ENCODE data around the gene TTPAL.

The TTPAL gene

GRCh38 chr20:44429017-44429339 lies 46.7 kb upstream of the TTPAL start:
- no peaks in the 10 kb centered on the region for H3K36me3 ChIP-seq

GRCh38 chr20:44429419-44430269 lies 46.0 kb upstream of the TTPAL start:
- H3K36me3 ChIP-seq = no peaks in the 10 kb centered on the region
- no peak for DNase-seq
- H3K4me1 ChIP-seq = no peaks in the 10 kb centered on the region
- no peak overlapping the region for H3K4me3 ChIP-seq (ENCODE audit: low read depth, low read length)
- H3K27me3 ChIP-seq = no peaks in the 10 kb centered on the region
- no peaks in the 10 kb centered on the region for H3K9me3 ChIP-seq
- no peak for TF ChIP-seq CTCF (IDR thresholded peaks at IDR 0.05; ENCODE audit: low read depth, low read length)

More at GRCh38 chr20:44429017-44429339, 46.7 kb upstream of the TTPAL start:
- Histone ChIP-seq H3K4me1 (no peaks in the 10 kb centered on the region), H3K9me3 (no peaks in the 10 kb centered on the region), H3K4me3 (ENCODE audit: low read depth, low read length) (no peak overlapping the region), H3K27me3 (peaks cover 6% of the 10 kb centered on the region)
- DNase-seq = no peak
- TF ChIP-seq CTCF (IDR thresholded peaks at IDR 0.05; ENCODE audit: low read depth, low read length) = no peak

GRCh38 chr20:44430270-44431065 lies 45.2 kb upstream of the TTPAL start:
- no peaks in the 10 kb centered on the region for H3K36me3 ChIP-seq
- no peaks in the 10 kb centered on the region for H3K4me1 ChIP-seq
- H3K9me3 ChIP-seq = no peaks in the 10 kb centered on the region
- no peak for TF ChIP-seq CTCF (IDR thresholded peaks at IDR 0.05; ENCODE audit: low read depth, low read length)
- no peak for DNase-seq
- no peaks in the 10 kb centered on the region for H3K27me3 ChIP-seq
- no peak overlapping the region for H3K4me3 ChIP-seq (ENCODE audit: low read depth, low read length)

GRCh38 chr20:44431118-44431501 lies 44.6 kb upstream of the TTPAL start:
- H3K4me1 ChIP-seq = no peaks in the 10 kb centered on the region
- no peak overlapping the region for H3K4me3 ChIP-seq (ENCODE audit: low read depth, low read length)
- no peaks in the 10 kb centered on the region for H3K27me3 ChIP-seq
- DNase-seq = no peak
- H3K9me3 ChIP-seq = no peaks in the 10 kb centered on the region
- H3K36me3 ChIP-seq = no peaks in the 10 kb centered on the region
- no peak for TF ChIP-seq CTCF (IDR thresholded peaks at IDR 0.05; ENCODE audit: low read depth, low read length)

GRCh38 chr20:44431502-44432234 lies 44.0 kb upstream of the TTPAL start:
- Histone ChIP-seq H3K9me3 (no peaks in the 10 kb centered on the region), H3K36me3 (no peaks in the 10 kb centered on the region), H3K4me3 (ENCODE audit: low read depth, low read length) (no peak overlapping the region), H3K27me3 (no peaks in the 10 kb centered on the region), H3K4me1 (no peaks in the 10 kb centered on the region)
- DNase-seq = no peak
- TF ChIP-seq CTCF (IDR thresholded peaks at IDR 0.05; ENCODE audit: low read depth, low read length) = peak; percentile 27
